Type B pancreatic cell (in vitro differentiated cells): Measurements from ENCODE around the gene SYP. TPM values are rescaled to one million over a fixed set of nuclear protein-coding genes. Genes with fewer than 3 reads are reported as not detected.
"Not testable (repeated sequence)": the region's sequence is repeated elsewhere in the genome, so short reads cannot be mapped to it uniquely, and the experiment has no call there.

Source experiments
- DNase-seq: peaks from one replicate; pipeline ENCODE4 v3.0.0; 2021; ENCODE audit warnings: mixed read lengths; ENCODE audit not compliant: unreplicated experiment; ENCODE audit errors: extremely low spot score
- H3K27ac Mint-ChIP-seq: 2 replicates; pipeline ENCODE4 v1.8.0; 2021; ENCODE audit warnings: mild to moderate bottlenecking, mixed read lengths
- H3K27me3 Mint-ChIP-seq: 2 replicates; pipeline ENCODE4 v1.8.0; 2021; ENCODE audit warnings: mixed read lengths
- H3K36me3 Mint-ChIP-seq: 2 replicates; pipeline ENCODE4 v1.8.0; 2021; ENCODE audit warnings: mixed read lengths
- H3K4me1 Mint-ChIP-seq: one replicate; pipeline ENCODE4 v1.8.0; 2021; ENCODE audit warnings: mixed read lengths; ENCODE audit not compliant: unreplicated experiment
- H3K4me3 Mint-ChIP-seq: 2 replicates; pipeline ENCODE4 v1.8.0; 2021; ENCODE audit warnings: mild to moderate bottlenecking, mixed read lengths
- H3K9me3 Mint-ChIP-seq: 2 replicates; pipeline ENCODE4 v1.8.0; 2021; ENCODE audit warnings: mixed read lengths
- total RNA-seq: library from RNA; stranded (reverse); gene quantifications from 2 replicates; pipeline ENCODE4 v1.2.1, GENCODE V29; 2021; ENCODE audit warnings: low replicate concordance
- TF ChIP-seq, protein P1 (sequence below): fragments of 200-600 bp; sonication (generic); conservative IDR thresholded peaks from 2 replicates; pipeline ENCODE4 v1.5.0; 2021; ENCODE audit warnings: antibody characterized with exemption, mild to moderate bottlenecking

Gene SYP
- total RNA-seq, 1 donor from 2014 or later = 13.6 TPM

DNA sequence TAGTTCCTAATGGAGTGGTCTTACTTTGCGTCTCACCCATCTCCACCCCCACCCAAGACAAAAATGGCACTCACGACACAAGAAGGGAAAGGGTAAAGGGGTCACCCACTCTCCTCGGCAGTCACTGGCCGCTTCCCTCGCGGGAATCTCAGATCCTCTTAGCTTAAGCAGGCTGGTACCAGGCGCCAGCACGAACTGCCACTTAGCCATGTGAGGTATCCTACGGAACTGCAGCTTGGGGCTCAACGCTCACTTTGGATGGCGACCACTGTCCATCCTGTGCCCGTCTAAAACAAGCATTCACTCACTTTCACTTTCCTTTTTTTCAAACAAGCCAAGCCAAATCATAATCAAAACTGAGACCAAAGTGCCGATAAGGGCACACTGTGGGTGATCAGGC lies 52.1 kb downstream of the SYP start:
- no peaks in the 10 kb centered on the region for H3K9me3 Mint-ChIP-seq
- no peak for DNase-seq

DNA sequence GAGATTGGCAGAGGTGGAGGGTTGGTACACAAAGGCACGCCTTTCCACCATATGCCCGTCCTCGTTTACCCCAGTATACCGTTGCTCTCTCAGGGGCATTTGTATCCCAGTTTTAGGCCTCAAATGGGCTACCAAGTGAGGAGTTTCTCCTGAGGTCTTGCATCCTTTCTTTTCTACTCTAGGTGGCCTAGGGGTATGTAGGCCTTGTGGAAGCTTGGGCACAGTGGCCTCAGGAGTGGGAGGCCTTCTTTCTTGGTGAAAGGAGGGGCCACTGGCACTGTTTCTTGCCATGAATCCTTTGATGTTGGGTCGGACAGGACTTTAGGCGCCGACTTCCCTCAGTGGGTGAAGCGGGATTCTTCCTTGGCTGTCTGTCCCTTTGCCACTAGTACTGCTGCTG lies 52.7 kb downstream of the SYP start:
- no peaks in the 10 kb centered on the region for H3K27me3 Mint-ChIP-seq
- no peaks in the 10 kb centered on the region for H3K9me3 Mint-ChIP-seq
- no peak for DNase-seq
- H3K4me1 Mint-ChIP-seq = no peaks in the 10 kb centered on the region
- TF ChIP-seq, protein P1, sequence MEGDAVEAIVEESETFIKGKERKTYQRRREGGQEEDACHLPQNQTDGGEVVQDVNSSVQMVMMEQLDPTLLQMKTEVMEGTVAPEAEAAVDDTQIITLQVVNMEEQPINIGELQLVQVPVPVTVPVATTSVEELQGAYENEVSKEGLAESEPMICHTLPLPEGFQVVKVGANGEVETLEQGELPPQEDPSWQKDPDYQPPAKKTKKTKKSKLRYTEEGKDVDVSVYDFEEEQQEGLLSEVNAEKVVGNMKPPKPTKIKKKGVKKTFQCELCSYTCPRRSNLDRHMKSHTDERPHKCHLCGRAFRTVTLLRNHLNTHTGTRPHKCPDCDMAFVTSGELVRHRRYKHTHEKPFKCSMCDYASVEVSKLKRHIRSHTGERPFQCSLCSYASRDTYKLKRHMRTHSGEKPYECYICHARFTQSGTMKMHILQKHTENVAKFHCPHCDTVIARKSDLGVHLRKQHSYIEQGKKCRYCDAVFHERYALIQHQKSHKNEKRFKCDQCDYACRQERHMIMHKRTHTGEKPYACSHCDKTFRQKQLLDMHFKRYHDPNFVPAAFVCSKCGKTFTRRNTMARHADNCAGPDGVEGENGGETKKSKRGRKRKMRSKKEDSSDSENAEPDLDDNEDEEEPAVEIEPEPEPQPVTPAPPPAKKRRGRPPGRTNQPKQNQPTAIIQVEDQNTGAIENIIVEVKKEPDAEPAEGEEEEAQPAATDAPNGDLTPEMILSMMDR = no peak
- H3K27ac Mint-ChIP-seq = no peak overlapping the region
- H3K4me3 Mint-ChIP-seq = no peak overlapping the region
- peaks cover 4% of the 10 kb centered on the region for H3K36me3 Mint-ChIP-seq

More for the DNA sequence above, 52.1 kb downstream of the SYP start:
- Mint-ChIP-seq H3K27me3 (no peaks in the 10 kb centered on the region), H3K27ac (no peak overlapping the region), H3K4me1 (no peaks in the 10 kb centered on the region), H3K36me3 (peaks cover 4% of the 10 kb centered on the region), H3K4me3 (no peak overlapping the region)
- TF ChIP-seq, protein P1 = no peak

DNA sequence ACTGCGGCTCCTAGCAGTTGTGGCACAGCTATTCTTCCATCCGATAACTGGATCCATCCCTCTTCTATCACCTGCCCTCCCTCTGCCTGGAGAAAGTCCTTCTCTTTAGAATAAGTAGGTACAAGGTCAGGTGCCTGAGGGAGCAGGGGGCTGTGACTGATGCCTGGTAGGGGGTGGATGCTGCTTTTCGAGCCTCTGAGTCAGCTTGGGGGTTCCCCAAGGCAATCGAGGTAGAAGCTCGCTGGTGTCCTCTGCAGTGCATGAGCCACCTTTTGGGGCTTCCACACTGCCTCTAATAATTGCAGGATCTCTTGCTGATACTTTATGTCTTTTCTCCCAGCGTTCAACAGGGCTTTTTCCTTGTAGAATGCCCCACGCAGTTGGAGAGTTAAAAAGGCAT lies 56.8 kb downstream of the SYP start:
- H3K36me3 Mint-ChIP-seq, H3K27me3 Mint-ChIP-seq, H3K27ac Mint-ChIP-seq, H3K4me3 Mint-ChIP-seq, DNase-seq, H3K4me1 Mint-ChIP-seq, H3K9me3 Mint-ChIP-seq: not testable (repeated sequence)

DNA sequence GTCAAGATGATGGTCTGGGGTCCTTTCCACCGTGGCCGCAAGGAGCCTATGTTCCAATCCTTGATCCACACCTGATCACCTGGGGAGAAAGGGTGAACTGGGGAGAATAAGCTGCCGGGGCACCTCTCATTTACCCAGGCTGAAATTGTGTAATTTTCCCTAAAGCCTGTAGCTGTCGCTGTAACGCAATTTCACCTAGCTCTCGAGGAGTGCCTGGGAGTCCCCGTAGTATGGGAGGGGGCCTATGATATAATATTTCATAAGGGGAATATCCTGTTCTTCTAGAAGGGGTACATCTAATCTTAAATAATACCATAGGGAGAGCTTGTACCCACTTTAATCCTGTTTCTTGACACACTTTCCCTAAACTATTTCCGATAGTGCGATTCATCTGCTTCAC lies 57.7 kb downstream of the SYP start:
- not testable (repeated sequence) for DNase-seq, H3K27me3 Mint-ChIP-seq, H3K36me3 Mint-ChIP-seq, H3K9me3 Mint-ChIP-seq, H3K4me3 Mint-ChIP-seq, H3K4me1 Mint-ChIP-seq, H3K27ac Mint-ChIP-seq
- TF ChIP-seq, protein P1 = peak; percentile 54

DNA sequence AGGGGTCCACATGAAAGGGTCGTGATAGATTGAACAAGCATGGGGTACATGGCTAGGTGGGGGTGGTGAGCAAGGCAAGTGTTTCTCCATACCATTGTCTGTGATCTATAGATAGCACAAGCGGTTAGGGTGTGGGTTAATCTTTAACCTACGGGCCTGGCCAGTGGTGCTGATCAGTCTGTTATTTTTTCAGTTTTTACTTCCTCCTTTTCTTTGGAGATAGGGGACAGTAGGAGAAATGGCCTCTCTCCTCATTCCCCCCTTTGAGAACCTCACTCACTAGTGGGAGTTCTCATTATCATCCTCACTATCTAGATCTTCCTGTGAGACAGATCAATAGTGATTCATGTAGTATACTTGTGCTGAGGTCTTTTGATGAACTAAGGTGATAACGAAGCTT lies 60.3 kb downstream of the SYP start:
- Mint-ChIP-seq H3K4me1 (no peaks in the 10 kb centered on the region), H3K27me3 (no peaks in the 10 kb centered on the region), H3K4me3 (no peak overlapping the region), H3K27ac (no peak overlapping the region), H3K9me3 (peaks cover 14% of the 10 kb centered on the region), H3K36me3 (peaks cover 8% of the 10 kb centered on the region)
- no peak for DNase-seq
- TF ChIP-seq, protein P1 = no peak

Other genes starting within 250 kb of the SYP start
- 49.5 and 53.1 TPM in 2 replicates for gene OTUD5, start 242.6 kb downstream of the SYP start, total RNA-seq
- gene KCND1, start 228.3 kb downstream of the SYP start, total RNA-seq = 3.0 and 3.8 TPM in 2 replicates
- gene GRIPAP1, start 197.9 kb downstream of the SYP start, total RNA-seq = 43.3 and 54.7 TPM in 2 replicates
- gene TFE3, start 156.8 kb downstream of the SYP start, total RNA-seq = 29.6 and 53.9 TPM in 2 replicates
- gene CCDC120, start 141.2 kb downstream of the SYP start, total RNA-seq = 25.3 and 48.6 TPM in 2 replicates
- gene PRAF2, start 126.2 kb downstream of the SYP start, total RNA-seq = 10.0 and 29.7 TPM in 2 replicates
- 45.5 and 53.3 TPM in 2 replicates for gene WDR45, start 120.3 kb downstream of the SYP start, total RNA-seq
- gene GPKOW, start 76.5 kb downstream of the SYP start, total RNA-seq = 16.4 and 17.8 TPM in 2 replicates
- gene MAGIX, start 37.4 kb downstream of the SYP start, total RNA-seq = 4.8 and 7.0 TPM in 2 replicates
- gene PLP2, start 28.3 kb downstream of the SYP start, total RNA-seq = 25.7 and 28.2 TPM in 2 replicates
- gene PRICKLE3, start 13.8 kb downstream of the SYP start, total RNA-seq = 8.7 and 13.2 TPM in 2 replicates
- 0.17 and 0.48 TPM in 2 replicates for gene CACNA1F, start 33.1 kb upstream of the SYP start, total RNA-seq
- gene CCDC22, start 35.3 kb upstream of the SYP start, total RNA-seq = 13.0 and 16.6 TPM in 2 replicates
- 0.24 and 0.58 TPM in 2 replicates for gene FOXP3, start 64.5 kb upstream of the SYP start, total RNA-seq
- 5.7 and 8.0 TPM in 2 replicates for gene PPP1R3F, start 69.6 kb upstream of the SYP start, total RNA-seq
- gene GAGE10, start 103.5 kb upstream of the SYP start, total RNA-seq = not detected in 2 replicates
- not detected in 2 replicates for gene GAGE12J, start 121.8 kb upstream of the SYP start, total RNA-seq
- not detected in 2 replicates for gene GAGE13, start 131.4 kb upstream of the SYP start, total RNA-seq